GM18909 (cell line): ENCODE data around the gene PAK6.

Source experiments
- ATAC-seq: cut with Tn5 transposase; IDR thresholded peaks from one replicate; pipeline ENCODE4 v1.9.1; 2021; ENCODE audit warnings: mild to moderate bottlenecking; ENCODE audit not compliant: unreplicated experiment, poor library complexity

Gene PAK6

GRCh38 chr15:40287968-40288367 lies 49.1 kb downstream of the PAK6 start:
- ATAC-seq: no peak

GRCh38 chr15:40289140-40289775 lies 50.4 kb downstream of the PAK6 start:
- no peak for ATAC-seq

DNA sequence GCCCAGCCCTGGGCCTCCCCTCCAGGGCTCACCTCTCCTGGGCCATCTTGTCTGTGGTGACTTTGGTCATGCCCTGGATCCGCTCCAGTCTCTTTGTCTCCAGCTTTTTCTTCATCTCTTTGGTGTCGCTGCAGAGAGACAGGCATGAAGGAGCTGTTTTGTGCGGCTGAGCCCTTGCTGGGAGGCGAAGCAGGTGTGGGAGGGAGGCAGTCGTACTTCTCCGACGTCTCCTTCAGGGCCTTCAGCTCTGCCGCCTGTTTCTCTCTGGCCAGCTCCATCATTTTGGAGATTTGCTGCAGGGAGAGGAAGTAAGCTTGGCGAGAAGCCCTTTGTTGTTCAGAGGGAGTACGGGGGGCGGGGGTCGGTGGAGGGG lies 51.7 kb downstream of the PAK6 start:
- ATAC-seq: no peak

DNA sequence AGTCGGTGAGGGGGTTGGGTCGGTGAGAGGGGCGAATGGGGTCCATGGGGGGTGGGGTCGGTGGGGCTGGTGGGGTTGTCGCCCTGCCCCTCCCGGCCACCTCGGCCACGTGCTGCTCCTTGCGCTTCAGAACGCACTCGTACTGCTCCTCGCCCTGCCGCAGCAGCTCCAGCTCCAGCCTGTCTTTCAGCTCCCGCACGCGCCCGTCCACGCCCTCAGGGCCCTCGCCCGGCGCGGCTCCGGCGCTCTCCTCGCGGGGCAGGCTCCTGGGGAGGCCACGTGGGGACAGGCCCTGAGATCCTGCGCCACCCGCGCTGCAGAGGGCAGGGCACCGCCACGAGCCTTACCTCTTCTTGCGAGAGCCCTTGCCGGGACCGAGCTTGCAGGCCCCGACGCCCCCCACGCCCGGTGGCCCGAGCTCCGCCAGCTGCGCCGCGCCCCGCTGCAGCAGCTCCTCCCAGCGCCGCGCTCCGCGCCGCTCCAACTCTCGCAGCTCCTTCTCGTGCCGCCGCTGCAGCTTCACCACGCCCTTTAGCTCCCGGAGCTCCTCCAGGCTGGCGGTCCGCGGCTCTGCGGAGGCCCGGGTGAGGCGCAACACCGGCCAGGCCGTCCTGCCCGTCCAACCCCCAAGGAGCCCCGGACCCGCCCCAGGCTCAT lies 52.2 kb downstream of the PAK6 start:
- no peak for ATAC-seq

- no peak for ATAC-seq
Observed at GRCh38 chr15:40292246-40292645, 53.4 kb downstream of the PAK6 start.

DNA sequence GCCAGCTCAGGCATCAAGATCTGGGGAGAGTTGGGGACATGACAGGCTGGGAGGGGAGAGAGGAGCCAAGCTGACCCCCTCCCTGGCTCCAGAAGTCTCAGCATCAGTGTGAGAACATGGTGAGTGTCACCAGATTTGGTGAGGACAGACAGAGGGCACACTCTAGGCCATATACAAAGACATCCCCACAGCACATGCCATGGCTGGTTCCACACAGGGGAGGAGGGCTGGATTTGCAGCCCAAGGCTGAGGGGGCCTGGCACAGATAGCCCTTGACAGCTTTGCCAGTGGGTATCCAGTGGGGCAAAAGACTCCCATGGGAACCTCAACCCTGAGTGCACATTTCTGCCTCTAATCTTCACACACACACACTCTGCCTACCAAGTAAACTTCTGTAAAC lies 54.1 kb downstream of the PAK6 start:
- ATAC-seq: no peak

GRCh38 chr15:40293905-40294895 lies 55.3 kb downstream of the PAK6 start:
- ATAC-seq: no peak

GRCh38 chr15:40295297-40295696 lies 56.4 kb downstream of the PAK6 start:
- ATAC-seq: no peak

DNA sequence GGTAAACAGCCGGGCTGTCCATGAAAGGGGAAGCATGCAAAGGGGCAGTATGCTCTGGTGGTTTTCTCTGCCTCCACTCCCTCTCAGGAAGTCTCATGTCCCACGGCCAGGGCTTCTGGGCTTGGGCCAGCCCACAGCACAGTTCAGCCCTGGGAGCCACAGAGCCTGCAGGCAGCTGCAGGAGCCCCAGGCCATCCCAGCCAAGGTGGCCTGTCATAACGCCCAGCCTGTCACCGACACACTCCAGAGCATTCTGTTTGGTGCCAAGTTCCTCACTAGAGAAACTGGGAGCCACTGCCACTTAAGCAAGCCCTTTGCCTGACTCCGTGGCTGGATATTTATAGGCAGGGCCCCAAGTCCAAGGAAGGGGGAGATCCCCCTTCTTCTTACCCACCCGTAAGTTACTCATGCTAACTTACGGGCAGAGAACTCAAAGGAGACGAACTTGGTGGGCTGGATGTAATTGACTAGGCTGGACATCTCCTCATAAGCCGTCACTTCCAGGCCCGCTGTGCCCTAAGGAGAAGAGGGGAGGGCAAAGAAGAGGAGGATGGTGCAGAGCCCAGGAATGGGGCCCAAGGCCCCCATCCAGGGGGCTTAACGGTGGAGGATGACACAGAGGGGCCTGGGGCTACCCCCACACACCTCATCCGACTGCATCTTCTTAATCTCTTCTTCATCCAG lies 57.2 kb downstream of the PAK6 start:
- no peak for ATAC-seq

- ATAC-seq: no peak
Observed at GRCh38 chr15:40296561-40297230, 57.8 kb downstream of the PAK6 start.

DNA sequence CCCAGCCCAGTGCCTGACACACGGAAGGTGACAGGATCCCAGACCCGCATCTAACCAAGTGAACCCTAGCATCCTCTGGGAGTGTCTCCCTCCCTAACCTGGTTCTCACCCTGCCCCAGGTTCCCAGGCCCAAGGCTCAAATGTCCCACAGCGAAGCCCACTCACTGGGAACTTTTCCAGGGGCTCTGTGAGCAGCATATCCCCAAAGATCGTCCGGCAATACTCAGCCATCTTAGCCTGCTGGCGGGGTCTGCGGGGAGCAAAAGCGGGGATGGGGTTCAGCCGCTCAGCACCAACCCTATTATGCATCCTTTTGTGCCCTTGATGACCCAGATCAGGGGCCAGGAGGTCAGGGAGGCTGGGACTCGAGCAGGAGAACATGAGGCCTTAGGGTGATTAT lies 58.5 kb downstream of the PAK6 start:
- no peak for ATAC-seq

DNA sequence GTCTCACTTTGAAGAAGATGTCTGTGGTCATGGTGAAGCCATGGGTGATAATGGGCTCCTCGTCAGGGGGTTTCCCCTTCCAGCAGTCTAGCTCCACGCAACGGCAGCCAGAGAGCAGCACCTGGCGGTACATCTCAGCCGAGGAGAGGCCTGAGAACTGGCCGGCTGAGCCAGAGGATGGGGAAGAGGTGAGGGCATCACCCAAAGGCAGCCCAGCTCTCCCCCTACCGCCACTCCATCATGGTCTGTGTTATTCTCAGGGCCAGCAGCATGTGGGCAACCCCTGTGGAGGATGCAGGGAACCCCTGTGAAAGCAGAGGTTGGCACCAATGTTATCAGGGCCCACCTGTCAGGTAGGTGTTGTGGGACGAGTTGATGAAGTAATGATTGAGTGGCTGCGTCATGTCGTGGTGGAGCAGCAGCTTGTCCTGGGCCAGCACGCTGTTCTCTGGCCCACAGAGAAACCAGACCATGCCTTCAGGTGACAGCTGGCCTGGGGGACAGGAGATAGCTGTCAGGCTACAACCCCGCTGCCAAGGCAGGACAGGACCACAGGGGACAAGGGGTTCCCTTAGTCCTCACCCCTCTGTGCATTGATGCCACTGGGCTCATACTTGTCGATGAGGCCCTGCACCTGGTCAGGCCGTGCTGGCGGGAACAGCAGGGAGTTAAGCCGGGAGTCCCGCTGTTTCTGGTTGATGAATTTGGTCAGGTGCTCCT lies 59.5 kb downstream of the PAK6 start:
- no peak for ATAC-seq

DNA sequence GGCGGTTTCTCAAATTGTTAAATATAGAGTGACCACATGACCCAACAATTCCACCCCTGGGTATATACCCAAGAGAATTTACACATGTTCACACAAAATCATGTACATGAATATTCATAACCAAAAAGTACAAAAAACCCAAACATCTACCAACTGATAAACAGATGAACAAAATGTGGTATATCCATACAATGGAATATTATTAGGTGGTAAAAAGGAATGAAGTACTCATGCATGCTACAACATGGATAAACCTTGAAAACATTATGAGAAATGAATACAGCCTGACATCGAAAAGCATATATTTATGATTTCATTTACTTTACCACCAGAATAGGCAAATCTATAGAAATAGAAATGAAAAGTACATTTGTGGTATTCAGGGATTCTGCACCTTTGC lies 61.5 kb downstream of the PAK6 start:
- ATAC-seq: no peak

- no peak for ATAC-seq
Observed at GRCh38 chr15:40300771-40301170, 61.9 kb downstream of the PAK6 start.

DNA sequence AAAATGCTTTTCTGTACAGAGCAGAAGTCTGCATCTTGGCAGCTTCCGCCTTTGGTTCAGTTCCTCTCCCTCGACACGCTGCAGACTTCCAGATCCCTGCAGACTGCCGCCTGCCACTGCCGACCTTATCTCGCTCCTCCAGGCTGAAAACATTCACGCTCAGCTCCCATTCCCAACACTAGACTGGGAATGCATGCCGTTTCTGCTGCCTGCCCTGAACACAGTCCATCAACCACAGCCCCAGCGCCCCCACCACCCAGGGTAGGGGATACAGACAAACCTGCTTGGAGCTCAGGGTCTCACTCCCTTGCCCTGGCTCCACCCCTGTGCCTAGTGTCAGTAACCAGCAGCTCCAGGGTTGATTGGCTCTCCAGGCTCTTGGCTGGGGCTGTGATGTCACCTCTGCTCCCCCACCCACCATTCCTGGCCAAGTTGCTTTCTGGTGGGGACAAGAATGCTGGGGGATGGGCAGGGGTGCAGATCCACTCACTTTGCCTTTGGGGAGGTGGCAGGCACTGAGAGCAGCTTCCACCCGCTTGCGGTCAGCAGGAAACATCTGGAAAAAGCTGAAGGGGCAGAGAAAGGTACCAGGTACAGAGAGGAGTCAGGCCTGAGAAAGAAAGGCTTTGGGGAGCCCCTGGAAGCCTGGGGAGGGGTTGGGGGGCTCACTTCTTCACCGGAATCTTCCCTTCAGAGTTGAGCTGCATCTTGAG lies 62.8 kb downstream of the PAK6 start:
- no peak for ATAC-seq

- no peak for ATAC-seq
Observed at GRCh38 chr15:40302288-40302886, 63.5 kb downstream of the PAK6 start.

DNA sequence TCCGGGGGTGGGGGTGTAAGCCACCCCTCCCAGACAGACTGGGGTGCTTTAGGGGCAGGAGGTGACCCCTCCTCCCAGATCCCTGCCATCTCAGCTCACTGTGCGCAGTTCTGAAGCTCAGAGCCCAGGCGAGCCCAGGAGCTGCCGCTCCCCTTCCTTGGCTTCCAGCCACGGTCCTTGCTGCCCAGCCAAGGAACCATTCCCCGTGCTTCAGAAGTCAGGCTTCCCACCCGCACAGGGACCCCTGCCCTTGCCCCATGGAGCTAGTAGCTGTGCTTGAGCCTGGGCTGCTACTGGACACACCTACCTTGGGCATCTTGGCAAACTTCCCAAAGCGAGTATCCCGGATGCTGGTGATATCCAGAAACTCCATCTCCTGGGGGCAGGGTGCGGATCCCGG lies 64.1 kb downstream of the PAK6 start:
- no peak for ATAC-seq

- ATAC-seq: no peak
Observed at GRCh38 chr15:40303576-40303975, 64.7 kb downstream of the PAK6 start.
